ENCODE results near the gene NDUFA6.
"Not testable (repeated sequence)": the region's sequence is repeated elsewhere in the genome, so short reads cannot be mapped to it uniquely, and the experiment has no call there.

The NDUFA6 gene
- total RNA-seq = 29.7 to 85.0 (median 69.9) reads per million in 9 experiments

- H3K9me3 Mint-ChIP-seq = no peaks in the 10 kb centered on the region
- peak within 1 kb of the TSS; percentile 98 to 99 for H3K27ac Mint-ChIP-seq
- peaks cover 35% of the 10 kb centered on the region for H3K36me3 Mint-ChIP-seq (ENCODE audit: insufficient read depth)
- no peaks in the 10 kb centered on the region for H3K27me3 Mint-ChIP-seq
- peaks cover 14 to 21% of the 10 kb centered on the region in 2 donors for H3K4me1 Mint-ChIP-seq (ENCODE audit: low read depth in 2 of 2)
- H3K4me3 Mint-ChIP-seq = peak within 1 kb of the TSS; percentile 97 to 99
- DNase-seq (peak; percentile 96 to 97 (median 96)), ATAC-seq (replicated peaks) (peak; percentile 83)
These were observed at the start of gene NDUFA6 for GRCh38 chr22:42090596-42091454. Gene NDUFA6 (minus strand): TSS chr22:42090772. CDS start chr22:42090744, 28 bp downstream.

GRCh38 chr22:42140153-42140552 lies 49.6 kb upstream of the NDUFA6 start:
- H3K4me3 Mint-ChIP-seq; H3K9me3 Mint-ChIP-seq; H3K4me1 Mint-ChIP-seq (ENCODE audit: low read depth in 2 of 2); H3K27me3 Mint-ChIP-seq; H3K27ac Mint-ChIP-seq; ATAC-seq (replicated peaks); DNase-seq: not testable (repeated sequence)
- H3K36me3 Mint-ChIP-seq (ENCODE audit: insufficient read depth) = peaks cover 14% of the 10 kb centered on the region

- H3K36me3 Mint-ChIP-seq (ENCODE audit: insufficient read depth) = peaks cover 14% of the 10 kb centered on the region
- H3K9me3 Mint-ChIP-seq; ATAC-seq (replicated peaks); H3K27ac Mint-ChIP-seq; H3K27me3 Mint-ChIP-seq; H3K4me1 Mint-ChIP-seq (ENCODE audit: low read depth in 2 of 2); H3K4me3 Mint-ChIP-seq; DNase-seq: not testable (repeated sequence)
These were observed 48.9 kb upstream of the NDUFA6 start for GRCh38 chr22:42139508-42139907.

GRCh38 chr22:42138972-42139371 lies 48.4 kb upstream of the NDUFA6 start:
- Mint-ChIP-seq H3K27me3 (no peaks in the 10 kb centered on the region), H3K36me3 (ENCODE audit: insufficient read depth) (peaks cover 12% of the 10 kb centered on the region), H3K4me3 (no peak overlapping the region), H3K9me3 (no peaks in the 10 kb centered on the region), H3K4me1 (ENCODE audit: low read depth in 2 of 2) (no peaks in the 10 kb centered on the region), H3K27ac (no peak overlapping the region)
- DNase-seq (no peak), ATAC-seq (replicated peaks) (no peak)

GRCh38 chr22:42138122-42138770 lies 47.7 kb upstream of the NDUFA6 start:
- Mint-ChIP-seq H3K36me3 (ENCODE audit: insufficient read depth) (peaks cover 14% of the 10 kb centered on the region), H3K4me1 (ENCODE audit: low read depth in 2 of 2) (no peaks in the 10 kb centered on the region), H3K9me3 (no peaks in the 10 kb centered on the region), H3K27me3 (no peaks in the 10 kb centered on the region), H3K27ac (no peak overlapping the region), H3K4me3 (no peak overlapping the region)
- ATAC-seq (replicated peaks) (no peak), DNase-seq (no peak)

GRCh38 chr22:42135688-42136087 lies 45.1 kb upstream of the NDUFA6 start:
- H3K36me3 Mint-ChIP-seq (ENCODE audit: insufficient read depth); DNase-seq; ATAC-seq (replicated peaks); H3K4me3 Mint-ChIP-seq; H3K4me1 Mint-ChIP-seq (ENCODE audit: low read depth in 2 of 2); H3K27me3 Mint-ChIP-seq; H3K27ac Mint-ChIP-seq; H3K9me3 Mint-ChIP-seq: not testable (repeated sequence)

GRCh38 chr22:42134100-42135020 lies 43.8 kb upstream of the NDUFA6 start:
- Mint-ChIP-seq H3K27ac (no peak overlapping the region), H3K4me1 (ENCODE audit: low read depth in 2 of 2) (peaks cover 0 to 3% of the 10 kb centered on the region in 2 donors), H3K27me3 (no peaks in the 10 kb centered on the region), H3K36me3 (ENCODE audit: insufficient read depth) (peaks cover 7% of the 10 kb centered on the region), H3K4me3 (no peak overlapping the region), H3K9me3 (no peaks in the 10 kb centered on the region)
- no peak for ATAC-seq (replicated peaks)
- DNase-seq = no peak

GRCh38 chr22:42132457-42132856 lies 41.9 kb upstream of the NDUFA6 start:
- H3K27me3 Mint-ChIP-seq = no peaks in the 10 kb centered on the region
- DNase-seq = no peak
- H3K36me3 Mint-ChIP-seq (ENCODE audit: insufficient read depth) = peaks cover 17% of the 10 kb centered on the region
- ATAC-seq (replicated peaks) = no peak
- H3K9me3 Mint-ChIP-seq = no peaks in the 10 kb centered on the region
- H3K4me1 Mint-ChIP-seq (ENCODE audit: low read depth in 2 of 2) = peaks cover 0 to 3% of the 10 kb centered on the region in 2 donors
- H3K4me3 Mint-ChIP-seq = no peak overlapping the region
- no peak overlapping the region for H3K27ac Mint-ChIP-seq

- no peak for ATAC-seq (replicated peaks)
- DNase-seq = no peak
- no peaks in the 10 kb centered on the region for H3K27me3 Mint-ChIP-seq
- H3K9me3 Mint-ChIP-seq = no peaks in the 10 kb centered on the region
- H3K4me1 Mint-ChIP-seq (ENCODE audit: low read depth in 2 of 2) = peaks cover 0 to 3% of the 10 kb centered on the region in 2 donors
- no peak overlapping the region for H3K4me3 Mint-ChIP-seq
- no peak overlapping the region for H3K27ac Mint-ChIP-seq
- peaks cover 17% of the 10 kb centered on the region for H3K36me3 Mint-ChIP-seq (ENCODE audit: insufficient read depth)
These were observed 41.0 kb upstream of the NDUFA6 start for GRCh38 chr22:42131562-42131961.

GRCh38 chr22:42130639-42131431 lies 40.3 kb upstream of the NDUFA6 start, which contains the start of gene CYP2D6:
Gene CYP2D6 (minus strand): TSS chr22:42130810. CDS start chr22:42130791, 19 bp downstream.
- H3K27ac Mint-ChIP-seq; ATAC-seq (replicated peaks): not testable (repeated sequence)

GRCh38 chr22:42130182-42130581 lies 39.6 kb upstream of the NDUFA6 start:
- ATAC-seq (replicated peaks); DNase-seq; H3K4me3 Mint-ChIP-seq; H3K27ac Mint-ChIP-seq; H3K4me1 Mint-ChIP-seq (ENCODE audit: low read depth in 2 of 2); H3K27me3 Mint-ChIP-seq; H3K9me3 Mint-ChIP-seq: not testable (repeated sequence)
- H3K36me3 Mint-ChIP-seq (ENCODE audit: insufficient read depth) = peaks cover 22% of the 10 kb centered on the region

More at GRCh38 chr22:42130639-42131431, 40.3 kb upstream of the NDUFA6 start, which contains the start of gene CYP2D6:
- not testable (repeated sequence) for H3K27me3 Mint-ChIP-seq; DNase-seq; H3K4me3 Mint-ChIP-seq; H3K9me3 Mint-ChIP-seq; H3K4me1 Mint-ChIP-seq (ENCODE audit: low read depth in 2 of 2)
- H3K36me3 Mint-ChIP-seq (ENCODE audit: insufficient read depth) = peaks cover 22% of the 10 kb centered on the region

Data from effector memory CD8-positive, alpha-beta T cell (primary cell).